Common myeloid progenitor, CD34-positive (primary cell): Measurements from ENCODE around the gene ERVH48-1.
"Not testable (repeated sequence)": the region's sequence is repeated elsewhere in the genome, so short reads cannot be mapped to it uniquely, and the experiment has no call there.

Experiments used
- CTCF ChIA-PET: fragments of 350-600 bp; sonication (Branson Sonifier 250); formaldehyde crosslinking; loops from one replicate; lab custom pipeline; 2021; ENCODE audit warnings: antibody characterized with exemption; lab: Charles Lee
- POLR2A ChIA-PET: fragments of 350-600 bp; sonication (Branson Sonifier 250); formaldehyde crosslinking; loops from one replicate; lab custom pipeline; 2021; ENCODE audit warnings: antibody characterized with exemption; lab: Charles Lee
- DNase-seq, 3 donors: peaks; one replicate each; pipeline versions ENCODE4 v3.0.0 to v3.0.0-alpha.2; 2013
- H3K27ac ChIP-seq, 2 experiments: 1 replicate in 1 of 2; 2 replicates in 1 of 2; pipeline ENCODE4 v1.7.0; 2013; ENCODE audit warnings: inconsistent platforms in 2 of 2, low read length in 2 of 2, mild to moderate bottlenecking in 2 of 2, low read depth in 1 of 2, moderate library complexity in 1 of 2; ENCODE audit not compliant: severe bottlenecking in 2 of 2, insufficient read depth in 1 of 2, poor library complexity in 1 of 2
- H3K27me3 ChIP-seq, 5 experiments: replicated peaks in 2 of 5; 1 replicate in 3 of 5; 2 replicates in 2 of 5; pipeline versions ENCODE4 v1.6.1 to v1.7.0; 2013; ENCODE audit warnings: low read length in 4 of 5, mild to moderate bottlenecking in 2 of 5, moderate library complexity in 2 of 5, inconsistent platforms in 1 of 5; ENCODE audit not compliant: insufficient read depth in 5 of 5, control insufficient read depth in 4 of 5
- H3K36me3 ChIP-seq, 4 experiments: 1 replicate in 2 of 4; 2 replicates in 2 of 4; pipeline versions ENCODE4 v1.6.1 to v1.7.0; 2013; ENCODE audit warnings: low read length in 3 of 4, control low read depth in 1 of 4, mild to moderate bottlenecking in 1 of 4; ENCODE audit not compliant: control insufficient read depth in 4 of 4, insufficient read depth in 4 of 4
- H3K4me1 ChIP-seq, 4 experiments: 1 replicate in 3 of 4; 2 replicates in 1 of 4; pipeline versions ENCODE4 v1.6.1 to v1.7.1; 2013; ENCODE audit warnings: low read length in 3 of 4, mild to moderate bottlenecking in 3 of 4, control low read depth in 1 of 4, inconsistent platforms in 1 of 4, moderate library complexity in 1 of 4; ENCODE audit not compliant: control insufficient read depth in 4 of 4, insufficient read depth in 4 of 4; ENCODE audit errors: control extremely low read depth in 1 of 4
- H3K4me3 ChIP-seq, 7 experiments: 1 replicate in 4 of 7; 2 replicates in 3 of 7; pipeline versions ENCODE4 v1.5.1 to v1.7.0; 2013; ENCODE audit warnings: mild to moderate bottlenecking in 7 of 7, low read length in 6 of 7, moderate library complexity in 6 of 7, inconsistent platforms in 2 of 7, low read depth in 2 of 7, control low read depth in 1 of 7; ENCODE audit not compliant: insufficient read depth in 4 of 7, control insufficient read depth in 1 of 7; ENCODE audit errors: extremely low read depth in 1 of 7
- H3K9me3 ChIP-seq, 5 experiments: 1 replicate in 4 of 5; 2 replicates in 1 of 5; pipeline versions ENCODE4 v1.6.1 to v1.7.1; 2013; ENCODE audit warnings: low read length in 4 of 5, mild to moderate bottlenecking in 2 of 5, inconsistent platforms in 1 of 5, low read depth in 1 of 5, moderate library complexity in 1 of 5; ENCODE audit not compliant: control insufficient read depth in 4 of 5, insufficient read depth in 2 of 5; ENCODE audit errors: control extremely low read depth in 1 of 5
- WGBS: methylation state at CpG from one replicate; pipeline ENCODE4 v1.1.5; 2013; ENCODE audit not compliant: insufficient coverage; 5-methylcytosine and 5-hydroxymethylcytosine counted together

Gene ERVH48-1

GRCh38 chr21:42938606-42938995, 13.2 kb upstream of the ERVH48-1 start:
- POLR2A ChIA-PET, H3K4me1 ChIP-seq, DNase-seq, CTCF ChIA-PET, H3K36me3 ChIP-seq, H3K4me3 ChIP-seq, H3K27ac ChIP-seq, H3K27me3 ChIP-seq, H3K9me3 ChIP-seq: not testable (repeated sequence)
- 96% methylated on average over 5 of the region's 6 CpGs for WGBS

- no peaks in the 10 kb centered on the region for H3K27me3 ChIP-seq
- ChIA-PET CTCF (no interaction called here), POLR2A (no interaction called here)
- H3K4me1 ChIP-seq = no peaks in the 10 kb centered on the region
- no peak overlapping the region for H3K27ac ChIP-seq
- H3K9me3 ChIP-seq = no peaks in the 10 kb centered on the region
- H3K36me3 ChIP-seq = no peaks in the 10 kb centered on the region
- WGBS = over 99% methylated on average over 20 of the region's 21 CpGs
- no peak overlapping the region for H3K4me3 ChIP-seq
- no peak for DNase-seq
Measured at GRCh38 chr21:42937960-42938605, 12.7 kb upstream of the ERVH48-1 start.

GRCh38 chr21:42937034-42937940, 11.9 kb upstream of the ERVH48-1 start:
- H3K4me1 ChIP-seq, CTCF ChIA-PET, H3K36me3 ChIP-seq, H3K9me3 ChIP-seq, H3K27me3 ChIP-seq, DNase-seq, POLR2A ChIA-PET, H3K27ac ChIP-seq, H3K4me3 ChIP-seq: not testable (repeated sequence)
- WGBS = 84% methylated on average over 12 of the region's 16 CpGs

- DNase-seq, H3K27me3 ChIP-seq, H3K36me3 ChIP-seq, H3K9me3 ChIP-seq, H3K4me3 ChIP-seq, H3K27ac ChIP-seq, H3K4me1 ChIP-seq, CTCF ChIA-PET, POLR2A ChIA-PET: not testable (repeated sequence)
- WGBS = 100% methylated on average over 1 of the region's 5 CpGs
Measured at GRCh38 chr21:42936360-42936759, 10.9 kb upstream of the ERVH48-1 start.

GRCh38 chr21:42933973-42934372, 8.5 kb upstream of the ERVH48-1 start:
- H3K36me3 ChIP-seq, POLR2A ChIA-PET, H3K27ac ChIP-seq, H3K4me3 ChIP-seq, DNase-seq, CTCF ChIA-PET, H3K27me3 ChIP-seq, H3K4me1 ChIP-seq, H3K9me3 ChIP-seq: not testable (repeated sequence)
- 89% methylated on average over 3 of the region's 12 CpGs for WGBS

GRCh38 chr21:42933137-42933970, 7.9 kb upstream of the ERVH48-1 start:
- H3K4me3 ChIP-seq, DNase-seq, H3K36me3 ChIP-seq, H3K4me1 ChIP-seq, CTCF ChIA-PET, H3K9me3 ChIP-seq, POLR2A ChIA-PET, H3K27ac ChIP-seq, H3K27me3 ChIP-seq: not testable (repeated sequence)
- 95% methylated on average over 7 of the region's 9 CpGs for WGBS
